Natural killer cell (primary cell): ENCODE data around the gene METAP1D. TPM values are rescaled to one million over a fixed set of nuclear protein-coding genes. Genes with fewer than 3 reads are reported as not detected.

ENCODE experiments used
- ATAC-seq, 3 donors: fragments of 150-1000 bp in 2 of 3; fragments of 200-7000 bp in 1 of 3; cut with Tn5 transposase; 1 replicate in 1 of 3; 2 replicates in 2 of 3; pipeline ENCODE4 v1.10.0; 2021; ENCODE audit warnings: mild to moderate bottlenecking in 2 of 3, moderate library complexity in 2 of 3
- DNase-seq, 2 donors: peaks; one replicate each; pipeline versions ENCODE4 v3.0.0 to v3.0.0-alpha.2; 2013 to 2021; ENCODE audit warnings: mixed read lengths in 1 of 2
- H3K27ac ChIP-seq: one replicate; pipeline ENCODE4 v1.5.1; 2013; ENCODE audit warnings: mild to moderate bottlenecking, low read length
- H3K27me3 ChIP-seq: one replicate; pipeline ENCODE4 v1.6.1; 2013; ENCODE audit warnings: low read length; ENCODE audit not compliant: control insufficient read depth, insufficient read depth
- H3K36me3 ChIP-seq: one replicate; pipeline ENCODE4 v1.6.1; 2013; ENCODE audit warnings: low read length; ENCODE audit not compliant: control insufficient read depth, insufficient read depth
- H3K4me1 ChIP-seq: one replicate; pipeline ENCODE4 v1.6.1; 2013; ENCODE audit warnings: low read length; ENCODE audit not compliant: control insufficient read depth, insufficient read depth
- H3K4me3 ChIP-seq: one replicate; pipeline ENCODE4 v1.5.1; 2013; ENCODE audit warnings: low read length
- H3K9me3 ChIP-seq: one replicate; pipeline ENCODE4 v1.6.1; 2013; ENCODE audit warnings: low read length; ENCODE audit not compliant: control insufficient read depth, insufficient read depth
- H3K27ac Mint-ChIP-seq, 2 donors: one replicate each; pipeline ENCODE4 v1.8.0; 2022; ENCODE audit warnings: mild to moderate bottlenecking in 2 of 2, mixed read lengths in 2 of 2, moderate library complexity in 1 of 2
- H3K27me3 Mint-ChIP-seq, 2 donors: one replicate each; pipeline ENCODE4 v1.8.0; 2022; ENCODE audit warnings: low read depth in 2 of 2, mixed read lengths in 2 of 2
- H3K36me3 Mint-ChIP-seq: one replicate; pipeline ENCODE4 v1.8.0; 2022; ENCODE audit warnings: mixed read lengths
- H3K4me1 Mint-ChIP-seq, 2 donors: one replicate each; pipeline ENCODE4 v1.8.0; 2022; ENCODE audit warnings: mixed read lengths in 2 of 2
- H3K4me3 Mint-ChIP-seq: one replicate; pipeline ENCODE4 v1.8.0; 2022; ENCODE audit warnings: mild to moderate bottlenecking, moderate library complexity, mixed read lengths
- H3K9me3 Mint-ChIP-seq, 2 donors: one replicate each; pipeline ENCODE4 v1.8.0; 2022; ENCODE audit warnings: mixed read lengths in 2 of 2
- WGBS: methylation state at CpG from one replicate; pipeline ENCODE4 v1.1.7; 2013; ENCODE audit warnings: missing lambda C conversion rate; ENCODE audit not compliant: insufficient coverage; 5-methylcytosine and 5-hydroxymethylcytosine counted together
- intact Hi-C: fragments of 100-400 bp; cut with micrococcal nuclease; formaldehyde crosslinking; loops from one replicate; pipeline ENCODE4 v1.14.2; 2022
- total RNA-seq, 4 donors: library from RNA; stranded (reverse); fragments of 120-200 nt in 1 of 4; gene quantifications; one replicate each; pipeline versions ENCODE4 v1.2.3 to v1.2.4, GENCODE V29; 2013 to 2022
- TF ChIP-seq, protein P1 (sequence below): fragments of 200-600 bp; IDR thresholded peaks from one replicate; pipeline ENCODE4 v1.8.0; 2022; ENCODE audit warnings: antibody characterized with exemption

Gene METAP1D
- total RNA-seq, 3 donors from 2014 or later (not counting 1 experiment from before 2014, with no cell fraction given): 2.8 to 3.4 (median 3.2) TPM

DNA sequence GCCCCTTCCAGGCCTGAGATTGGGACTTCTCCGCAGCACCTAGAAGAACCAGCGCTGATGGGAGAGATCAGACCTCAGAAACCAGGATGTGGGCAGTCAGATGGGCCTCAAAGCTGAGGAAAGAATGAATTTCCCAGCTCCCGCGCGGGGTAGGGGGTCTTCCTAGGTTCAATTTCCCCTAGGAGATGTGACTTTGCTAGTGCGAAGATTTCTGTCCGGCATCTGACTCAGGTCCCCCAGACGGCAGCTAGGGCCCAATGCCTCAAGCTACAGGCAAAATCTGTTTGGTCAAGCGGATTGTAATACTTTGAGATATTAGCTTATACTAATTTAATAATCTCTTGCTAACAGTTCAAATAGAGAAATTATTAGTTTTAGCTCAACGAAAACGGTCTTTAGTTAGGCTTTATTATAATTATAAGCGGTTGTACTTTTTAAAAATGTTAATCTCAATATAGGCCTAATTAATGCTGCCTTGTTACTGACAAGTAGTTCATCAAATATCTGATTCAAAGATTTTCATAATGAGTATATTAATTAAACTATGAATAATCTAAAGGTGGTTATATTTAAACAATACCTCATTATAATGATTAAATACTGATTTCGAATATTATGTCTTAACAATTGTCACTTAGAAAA, 91.4 kb downstream of the METAP1D start:
- Histone ChIP-seq H3K27me3 (peaks cover 94% of the 10 kb centered on the region), H3K4me3 (no peak overlapping the region), H3K4me1 (peaks cover 44% of the 10 kb centered on the region), H3K36me3 (no peaks in the 10 kb centered on the region), H3K27ac (no peak overlapping the region), H3K9me3 (no peaks in the 10 kb centered on the region)
- intact Hi-C loops: no loop called here
- Mint-ChIP-seq H3K27me3 (peaks cover 74 to 86% of the 10 kb centered on the region in 2 donors), H3K4me3 (no peak overlapping the region), H3K4me1 (peaks cover 42 to 48% of the 10 kb centered on the region in 2 donors), H3K27ac (no peak overlapping the region), H3K36me3 (no peaks in the 10 kb centered on the region), H3K9me3 (no peaks in the 10 kb centered on the region)
- DNase-seq (peak in 1 of 2 donors; percentile 27), ATAC-seq (no peak)
- TF ChIP-seq, protein P1, sequence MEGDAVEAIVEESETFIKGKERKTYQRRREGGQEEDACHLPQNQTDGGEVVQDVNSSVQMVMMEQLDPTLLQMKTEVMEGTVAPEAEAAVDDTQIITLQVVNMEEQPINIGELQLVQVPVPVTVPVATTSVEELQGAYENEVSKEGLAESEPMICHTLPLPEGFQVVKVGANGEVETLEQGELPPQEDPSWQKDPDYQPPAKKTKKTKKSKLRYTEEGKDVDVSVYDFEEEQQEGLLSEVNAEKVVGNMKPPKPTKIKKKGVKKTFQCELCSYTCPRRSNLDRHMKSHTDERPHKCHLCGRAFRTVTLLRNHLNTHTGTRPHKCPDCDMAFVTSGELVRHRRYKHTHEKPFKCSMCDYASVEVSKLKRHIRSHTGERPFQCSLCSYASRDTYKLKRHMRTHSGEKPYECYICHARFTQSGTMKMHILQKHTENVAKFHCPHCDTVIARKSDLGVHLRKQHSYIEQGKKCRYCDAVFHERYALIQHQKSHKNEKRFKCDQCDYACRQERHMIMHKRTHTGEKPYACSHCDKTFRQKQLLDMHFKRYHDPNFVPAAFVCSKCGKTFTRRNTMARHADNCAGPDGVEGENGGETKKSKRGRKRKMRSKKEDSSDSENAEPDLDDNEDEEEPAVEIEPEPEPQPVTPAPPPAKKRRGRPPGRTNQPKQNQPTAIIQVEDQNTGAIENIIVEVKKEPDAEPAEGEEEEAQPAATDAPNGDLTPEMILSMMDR: no peak
- WGBS: 5% methylated on average over 7 of the region's 13 CpGs

DNA sequence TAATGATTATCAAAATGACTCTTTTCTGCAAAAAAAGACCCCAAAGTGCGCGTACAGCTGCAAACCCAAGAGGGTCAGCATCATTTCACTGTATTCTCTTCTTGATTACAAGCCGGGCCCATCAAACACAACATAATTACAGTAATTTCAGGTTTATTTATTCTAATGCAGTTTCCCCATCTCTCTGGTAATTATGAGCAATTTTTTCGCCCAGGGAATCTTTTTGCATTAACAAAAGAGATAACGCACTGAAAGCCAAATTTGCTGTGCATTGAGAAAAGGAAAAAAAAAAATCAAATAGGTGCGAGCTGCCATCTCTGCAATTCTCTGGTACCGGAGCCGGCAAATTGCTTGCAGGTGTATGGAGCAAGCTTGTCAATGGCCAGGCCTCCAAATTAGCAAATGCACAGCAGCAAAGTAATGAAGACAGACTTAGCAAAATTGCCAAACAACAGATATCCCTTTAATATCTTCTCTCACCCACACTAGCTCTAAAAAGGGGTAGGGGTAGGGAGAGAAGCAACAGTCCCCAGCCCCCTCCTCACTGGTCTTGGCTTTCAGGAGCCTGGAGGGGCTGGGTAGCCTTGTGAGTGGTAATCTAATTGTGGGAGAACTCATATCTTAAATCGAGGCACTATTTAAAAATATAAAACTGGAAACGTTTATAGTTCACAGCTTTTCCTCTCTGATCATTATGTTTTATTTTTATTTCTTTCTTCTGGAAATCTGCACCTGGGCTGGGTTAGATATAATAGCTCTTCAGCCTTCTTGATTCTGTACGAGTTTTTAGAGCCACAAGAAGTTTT, 92.2 kb downstream of the METAP1D start:
- peaks cover 44% of the 10 kb centered on the region for H3K4me1 ChIP-seq
- no peak overlapping the region for H3K27ac ChIP-seq
- H3K4me3 ChIP-seq: no peak overlapping the region
- 26% methylated on average over 8 of the region's 11 CpGs for WGBS
- no peak overlapping the region for H3K4me3 Mint-ChIP-seq
- H3K36me3 ChIP-seq: no peaks in the 10 kb centered on the region
- no peaks in the 10 kb centered on the region for H3K36me3 Mint-ChIP-seq
- peaks cover 73 to 86% of the 10 kb centered on the region in 2 donors for H3K27me3 Mint-ChIP-seq
- peaks cover 94% of the 10 kb centered on the region for H3K27me3 ChIP-seq
- no peaks in the 10 kb centered on the region for H3K9me3 Mint-ChIP-seq
- peaks cover 42 to 48% of the 10 kb centered on the region in 2 donors for H3K4me1 Mint-ChIP-seq
- peaks cover 1% of the 10 kb centered on the region for H3K9me3 ChIP-seq
- intact Hi-C loops: no loop called here
- DNase-seq (peak in 1 of 2 donors; percentile 16), ATAC-seq (no peak)
- TF ChIP-seq, protein P1: no peak
- peak overlapping the region in 1 of 2 donors; percentile 12 for H3K27ac Mint-ChIP-seq

GRCh38 chr2:172092716-172093415, 93.1 kb downstream of the METAP1D start:
- TF ChIP-seq, protein P1: no peak
- Mint-ChIP-seq H3K27me3 (peaks cover 70 to 81% of the 10 kb centered on the region in 2 donors), H3K4me3 (peak overlapping the region; percentile 67), H3K27ac (peak overlapping the region in 1 of 2 donors; percentile 12), H3K36me3 (no peaks in the 10 kb centered on the region), H3K9me3 (no peaks in the 10 kb centered on the region), H3K4me1 (peaks cover 37 to 43% of the 10 kb centered on the region in 2 donors)
- ATAC-seq (no peak), DNase-seq (peak in 1 of 2 donors; percentile 26)
- Histone ChIP-seq H3K4me1 (peaks cover 44% of the 10 kb centered on the region), H3K27ac (no peak overlapping the region), H3K9me3 (peaks cover 4% of the 10 kb centered on the region), H3K4me3 (no peak overlapping the region), H3K27me3 (peaks cover 94% of the 10 kb centered on the region), H3K36me3 (no peaks in the 10 kb centered on the region)
- 14% methylated on average over 16 of the region's 19 CpGs for WGBS
- intact Hi-C loops: no loop called here
